22Rv1 (cell line): Measurements from ENCODE around the gene SUPV3L1.

Source experiments
- H3K27ac ChIP-seq: fragments of 450-650 bp; 2 replicates; pipeline ENCODE4 v1.5.1; 2017
- CTCF ChIP-seq: fragments of 450-650 bp; IDR thresholded peaks from 2 replicates; pipeline ENCODE4 v1.5.1; 2017; ENCODE audit warnings: mild to moderate bottlenecking
- ZFX ChIP-seq: fragments of 450-650 bp; IDR thresholded peaks from 2 replicates; pipeline ENCODE4 v1.6.1; 2017; ENCODE audit warnings: antibody characterized with exemption, borderline replicate concordance

Gene SUPV3L1

GRCh38 chr10:69222157-69223027 lies 42.4 kb downstream of the SUPV3L1 start:
- TF ChIP-seq CTCF (peak; percentile 88), ZFX (no peak)
- H3K27ac ChIP-seq = no peak overlapping the region

- TF ChIP-seq CTCF (no peak), ZFX (no peak)
- H3K27ac ChIP-seq = no peak overlapping the region
These were observed 43.0 kb downstream of the SUPV3L1 start for GRCh38 chr10:69223028-69223342.

- no peak overlapping the region for H3K27ac ChIP-seq
- TF ChIP-seq CTCF (no peak), ZFX (no peak)
These were observed 45.0 kb downstream of the SUPV3L1 start for GRCh38 chr10:69224862-69225657.

- TF ChIP-seq CTCF (no peak), ZFX (no peak)
- H3K27ac ChIP-seq = no peak overlapping the region
These were observed 45.6 kb downstream of the SUPV3L1 start for GRCh38 chr10:69225681-69226080.

- TF ChIP-seq ZFX (no peak), CTCF (no peak)
- H3K27ac ChIP-seq = no peak overlapping the region
These were observed 47.0 kb downstream of the SUPV3L1 start for GRCh38 chr10:69226919-69227450.

GRCh38 chr10:69228151-69228550 lies 48.1 kb downstream of the SUPV3L1 start:
- no peak overlapping the region for H3K27ac ChIP-seq
- no peak for TF ChIP-seq CTCF
- no peak for TF ChIP-seq ZFX

- TF ChIP-seq ZFX (no peak), CTCF (no peak)
- no peak overlapping the region for H3K27ac ChIP-seq
These were observed 49.5 kb downstream of the SUPV3L1 start for GRCh38 chr10:69229616-69229916.
